HG03039 (cell line): ENCODE data around the gene ABCG1.

Experiments used
- ATAC-seq: cut with Tn5 transposase; IDR thresholded peaks from one replicate; pipeline ENCODE4 v1.9.1; 2021; ENCODE audit warnings: mild to moderate bottlenecking, moderate library complexity; ENCODE audit not compliant: unreplicated experiment

Gene ABCG1

GRCh38 chr21:42341776-42342542, 123.0 kb downstream of the ABCG1 start:
- ATAC-seq, result no peak

GRCh38 chr21:42343101-42343500, 124.2 kb downstream of the ABCG1 start:
- ATAC-seq, result no peak

- ATAC-seq, result no peak
Observed at GRCh38 chr21:42343556-42343955, 124.6 kb downstream of the ABCG1 start.

- ATAC-seq, result no peak
Observed at GRCh38 chr21:42343963-42344510, 125.1 kb downstream of the ABCG1 start.

- ATAC-seq, result no peak
Observed at GRCh38 chr21:42344631-42345030, 125.7 kb downstream of the ABCG1 start.

- no peak for ATAC-seq
Observed at GRCh38 chr21:42346441-42346840, 127.5 kb downstream of the ABCG1 start.
